Left ventricle myocardium inferior (tissue), 1 donor: ENCODE data around the gene MYBBP1A. TPM values are rescaled to one million over a fixed set of nuclear protein-coding genes. Genes with fewer than 3 reads are reported as not detected.

Experiments
- DNase-seq: peaks from one replicate; pipeline ENCODE4 v3.0.0-alpha.2; 2020
- H3K27ac ChIP-seq: fragments of 200-600 bp; replicated peaks from 2 replicates; pipeline ENCODE4 v1.8.0; 2021
- H3K27me3 ChIP-seq: fragments of 200-600 bp; 2 replicates; pipeline ENCODE4 v1.8.0; 2021; ENCODE audit warnings: low read depth
- H3K36me3 ChIP-seq: fragments of 200-600 bp; 2 replicates; pipeline ENCODE4 v1.8.0; 2021
- H3K4me1 ChIP-seq: fragments of 200-600 bp; 2 replicates; pipeline ENCODE4 v1.8.0; 2021
- H3K4me3 ChIP-seq: fragments of 200-600 bp; 2 replicates; pipeline ENCODE4 v1.8.0; 2021; ENCODE audit warnings: mild to moderate bottlenecking, moderate library complexity
- H3K9me3 ChIP-seq: fragments of 200-600 bp; replicated peaks from 2 replicates; pipeline ENCODE4 v1.8.0; 2021
- intact Hi-C: fragments of 100-400 bp; cut with micrococcal nuclease; formaldehyde crosslinking; loops from one replicate; pipeline ENCODE4 v1.11.0; 2022
- total RNA-seq: library from RNA; stranded (reverse); fragmentation: NEBNext Ultra II Directional; extraction: Animal tissue kit (Norgen Biotek cat#: 25700); gene quantifications from one replicate; pipeline ENCODE4 v1.2.1, GENCODE V29; 2021
- TF ChIP-seq, protein P1 (sequence below): fragments of 200-600 bp; IDR thresholded peaks from 2 replicates; pipeline ENCODE4 v1.8.0; 2021; ENCODE audit warnings: antibody characterized with exemption, mild to moderate bottlenecking, borderline replicate concordance
- donor health status: DM: no; HTN: yes; CAD: no; lungs with severe emphysema.

Gene MYBBP1A
- total RNA-seq, 1 donor from 2014 or later = 21.3 TPM

DNA sequence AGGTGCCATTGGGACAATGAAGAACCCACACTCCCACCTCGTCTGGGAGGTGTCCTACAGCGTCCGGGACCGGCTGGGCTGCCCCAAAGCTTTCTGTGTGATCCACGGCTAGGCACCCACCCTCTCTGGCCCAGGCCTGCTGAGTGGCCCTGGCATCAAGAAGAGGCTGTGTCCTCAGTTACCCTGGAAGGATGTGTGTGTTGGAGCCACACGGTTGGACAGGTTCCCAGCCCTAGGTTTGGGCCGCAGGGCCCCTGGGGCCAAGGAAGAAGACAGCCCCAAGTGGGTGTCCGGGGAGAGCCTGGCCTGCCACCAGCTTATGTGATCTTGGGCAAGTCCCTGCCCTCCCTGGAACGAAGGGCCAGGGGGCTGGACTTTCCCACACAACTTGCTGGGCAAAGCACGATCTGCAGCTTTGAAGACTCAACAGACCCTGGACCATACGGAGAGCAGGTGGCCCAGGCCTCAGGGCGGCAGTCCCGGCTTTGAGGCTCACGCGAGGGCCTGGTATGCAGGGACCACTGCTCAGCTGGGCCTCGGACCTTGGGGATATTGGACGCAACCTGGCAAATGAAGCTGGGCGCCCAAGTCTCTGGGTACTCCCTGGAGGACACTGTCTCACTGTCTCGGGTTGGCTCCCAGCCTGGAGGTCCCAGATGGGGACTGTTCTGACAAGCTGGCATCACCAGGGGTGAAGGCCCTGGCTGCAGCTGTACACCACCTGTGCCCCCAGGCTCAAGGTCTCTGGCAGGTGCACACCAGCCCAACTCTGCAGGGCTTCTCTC, 17.5 kb downstream of the MYBBP1A start:
- TF ChIP-seq, protein P1, sequence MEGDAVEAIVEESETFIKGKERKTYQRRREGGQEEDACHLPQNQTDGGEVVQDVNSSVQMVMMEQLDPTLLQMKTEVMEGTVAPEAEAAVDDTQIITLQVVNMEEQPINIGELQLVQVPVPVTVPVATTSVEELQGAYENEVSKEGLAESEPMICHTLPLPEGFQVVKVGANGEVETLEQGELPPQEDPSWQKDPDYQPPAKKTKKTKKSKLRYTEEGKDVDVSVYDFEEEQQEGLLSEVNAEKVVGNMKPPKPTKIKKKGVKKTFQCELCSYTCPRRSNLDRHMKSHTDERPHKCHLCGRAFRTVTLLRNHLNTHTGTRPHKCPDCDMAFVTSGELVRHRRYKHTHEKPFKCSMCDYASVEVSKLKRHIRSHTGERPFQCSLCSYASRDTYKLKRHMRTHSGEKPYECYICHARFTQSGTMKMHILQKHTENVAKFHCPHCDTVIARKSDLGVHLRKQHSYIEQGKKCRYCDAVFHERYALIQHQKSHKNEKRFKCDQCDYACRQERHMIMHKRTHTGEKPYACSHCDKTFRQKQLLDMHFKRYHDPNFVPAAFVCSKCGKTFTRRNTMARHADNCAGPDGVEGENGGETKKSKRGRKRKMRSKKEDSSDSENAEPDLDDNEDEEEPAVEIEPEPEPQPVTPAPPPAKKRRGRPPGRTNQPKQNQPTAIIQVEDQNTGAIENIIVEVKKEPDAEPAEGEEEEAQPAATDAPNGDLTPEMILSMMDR = no peak
- peaks cover 96% of the 10 kb centered on the region for H3K4me1 ChIP-seq
- no peaks in the 10 kb centered on the region for H3K9me3 ChIP-seq
- no peak for DNase-seq
- H3K27me3 ChIP-seq = no peaks in the 10 kb centered on the region
- H3K27ac ChIP-seq = peak overlapping the region; percentile 84
- H3K36me3 ChIP-seq = peaks cover 34% of the 10 kb centered on the region
- intact Hi-C loops = no loop called here
- H3K4me3 ChIP-seq = no peak overlapping the region

DNA sequence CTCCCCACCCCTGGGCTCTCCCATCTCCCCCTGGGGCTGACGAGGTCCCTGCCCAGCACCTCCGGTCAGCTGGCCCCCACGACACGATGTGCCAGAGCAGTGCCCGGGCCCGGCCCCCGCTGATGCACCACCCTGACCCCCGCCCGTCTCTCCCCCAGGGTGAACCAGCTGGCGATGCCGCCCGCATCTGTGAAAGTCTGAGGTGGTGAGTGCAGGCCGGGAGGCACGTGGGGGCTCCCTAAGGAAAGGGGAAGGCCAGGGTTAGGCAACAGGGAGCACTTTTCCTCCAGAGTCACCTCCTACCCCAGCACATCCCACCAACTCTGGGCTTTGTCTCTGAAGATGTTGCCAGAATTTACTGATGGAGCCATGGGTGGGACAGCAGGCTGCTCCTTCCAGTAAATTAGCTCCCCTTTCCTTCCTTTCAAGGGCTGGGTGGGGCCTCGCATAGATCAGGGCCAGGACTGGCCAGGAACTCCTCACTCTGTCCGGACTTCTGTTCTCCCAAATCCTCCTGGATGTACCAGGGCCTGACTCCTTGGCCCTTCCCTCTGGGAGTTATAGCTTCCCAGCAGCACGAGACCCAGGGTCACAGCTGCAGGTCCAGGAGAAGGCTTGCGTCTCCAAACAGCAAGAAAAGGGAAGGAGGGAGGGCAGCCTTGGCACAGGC, 18.3 kb downstream of the MYBBP1A start:
- peaks cover 27% of the 10 kb centered on the region for H3K36me3 ChIP-seq
- TF ChIP-seq, protein P1 = no peak
- H3K4me1 ChIP-seq = peaks cover 100% of the 10 kb centered on the region
- peak overlapping the region; percentile 37 for H3K4me3 ChIP-seq
- intact Hi-C loops = no loop called here
- no peaks in the 10 kb centered on the region for H3K9me3 ChIP-seq
- H3K27me3 ChIP-seq = no peaks in the 10 kb centered on the region
- H3K27ac ChIP-seq = peak overlapping the region; percentile 84
- peak; percentile 42 for DNase-seq

GRCh38 chr17:4536259-4536741, 18.9 kb downstream of the MYBBP1A start:
- Histone ChIP-seq H3K9me3 (no peaks in the 10 kb centered on the region), H3K36me3 (peaks cover 21% of the 10 kb centered on the region), H3K4me1 (peaks cover 98% of the 10 kb centered on the region), H3K27ac (peak overlapping the region; percentile 84), H3K4me3 (peak overlapping the region; percentile 37), H3K27me3 (no peaks in the 10 kb centered on the region)
- intact Hi-C loops = no loop called here
- DNase-seq = no peak
- TF ChIP-seq, protein P1 = no peak

GRCh38 chr17:4535667-4536258, 19.4 kb downstream of the MYBBP1A start:
- Histone ChIP-seq H3K9me3 (no peaks in the 10 kb centered on the region), H3K27ac (peak overlapping the region; percentile 84), H3K4me1 (peaks cover 98% of the 10 kb centered on the region), H3K4me3 (peak overlapping the region; percentile 37), H3K27me3 (no peaks in the 10 kb centered on the region), H3K36me3 (peaks cover 20% of the 10 kb centered on the region)
- TF ChIP-seq, protein P1 = no peak
- no peak for DNase-seq
- intact Hi-C loops = no loop called here

- Histone ChIP-seq H3K27ac (peak overlapping the region; percentile 84), H3K36me3 (peaks cover 19% of the 10 kb centered on the region), H3K4me3 (no peak overlapping the region), H3K27me3 (no peaks in the 10 kb centered on the region), H3K9me3 (no peaks in the 10 kb centered on the region), H3K4me1 (peaks cover 98% of the 10 kb centered on the region)
- no peak for DNase-seq
- intact Hi-C loops = no loop called here
- TF ChIP-seq, protein P1 = no peak
Measured at GRCh38 chr17:4534928-4535666, 20.1 kb downstream of the MYBBP1A start.
